Caco-2 (cell line): ENCODE measurements around the gene KLRF1. TPM values are rescaled to one million over a fixed set of nuclear protein-coding genes. Genes with fewer than 3 reads are reported as not detected.

Experiments used
- BruUV-seq: library from RNA; stranded (reverse); fragments of 400-500 nt; replicated peaks from 2 replicates; lab custom pipeline; 2021; lab: Mats Ljungman, UMichigan
- CTCF ChIA-PET: fragments of 300-600 bp; sonication (Branson Sonifier 250); formaldehyde crosslinking; loops from one replicate; lab custom pipeline; 2022; ENCODE audit warnings: antibody characterized with exemption; lab: Charles Lee
- POLR2A ChIA-PET: fragments of 300-600 bp; sonication (Branson Sonifier 250); formaldehyde crosslinking; loops from one replicate; lab custom pipeline; 2022; ENCODE audit warnings: antibody characterized with exemption; lab: Charles Lee
- DNase-seq, 2 experiments: peaks; one replicate each; pipeline versions ENCODE4 v3.0.0 to v3.0.0-alpha.2; 2020 to 2022
- H3K27me3 ChIP-seq: replicated peaks from 2 replicates; pipeline ENCODE4 v1.6.0; 2011; ENCODE audit warnings: low read length; ENCODE audit not compliant: control insufficient read depth, insufficient read depth
- H3K36me3 ChIP-seq: 2 replicates; pipeline ENCODE4 v1.5.1; 2011; ENCODE audit warnings: low read length; ENCODE audit not compliant: control insufficient read depth, insufficient read depth
- H3K4me1 ChIP-seq: fragments of 250-450 bp; sonication (Bioruptor Pico); 2 replicates; pipeline ENCODE4 v1.5.1; 2020; ENCODE audit warnings: mild to moderate bottlenecking
- H3K4me3 ChIP-seq: 2 replicates; pipeline ENCODE4 v1.5.1; 2011; ENCODE audit warnings: low read depth, mild to moderate bottlenecking, control low read depth, low read length
- H3K9me3 ChIP-seq: fragments of 250-450 bp; sonication (Bioruptor Pico); 2 replicates; pipeline ENCODE4 v1.5.1; 2020; ENCODE audit warnings: mild to moderate bottlenecking, moderate library complexity
- H3K27ac Mint-ChIP-seq: one replicate; pipeline ENCODE4 v1.8.0; 2022; ENCODE audit warnings: mixed read lengths; ENCODE audit not compliant: unreplicated experiment
- H3K27me3 Mint-ChIP-seq: one replicate; pipeline ENCODE4 v1.8.0; 2022; ENCODE audit warnings: mixed read lengths; ENCODE audit not compliant: insufficient read depth, unreplicated experiment
- H3K36me3 Mint-ChIP-seq: one replicate; pipeline ENCODE4 v1.8.0; 2022; ENCODE audit warnings: mild to moderate bottlenecking, mixed read lengths; ENCODE audit not compliant: insufficient read depth, unreplicated experiment
- H3K4me1 Mint-ChIP-seq: one replicate; pipeline ENCODE4 v1.8.0; 2022; ENCODE audit warnings: low read depth, mixed read lengths; ENCODE audit not compliant: unreplicated experiment
- H3K4me3 Mint-ChIP-seq: one replicate; pipeline ENCODE4 v1.8.0; 2022; ENCODE audit warnings: mild to moderate bottlenecking, moderate library complexity, mixed read lengths; ENCODE audit not compliant: unreplicated experiment
- H3K9me3 Mint-ChIP-seq: one replicate; pipeline ENCODE4 v1.8.0; 2022; ENCODE audit warnings: mixed read lengths; ENCODE audit not compliant: unreplicated experiment
- CTCF ChIP-seq, 2 experiments: fragments of 200-600 bp in 1 of 2; IDR thresholded peaks; 1 replicate in 1 of 2; 2 replicates in 1 of 2; pipeline versions ENCODE4 v1.5.1 to v1.8.0; 2011 to 2022; ENCODE audit warnings: antibody characterized with exemption in 1 of 2, control low read depth in 1 of 2, inconsistent platforms in 1 of 2, low read depth in 1 of 2, low read length in 1 of 2, mild to moderate bottlenecking in 1 of 2, moderate library complexity in 1 of 2; ENCODE audit not compliant: insufficient read depth in 1 of 2, severe bottlenecking in 1 of 2, unreplicated experiment in 1 of 2
- intact Hi-C: fragments of 100-400 bp; cut with micrococcal nuclease; formaldehyde crosslinking; loops from one replicate; pipeline ENCODE4 v1.10.0; 2022; ENCODE audit not compliant: unreplicated experiment
- total RNA-seq: library from RNA; stranded (reverse); gene quantifications from 2 replicates; pipeline ENCODE4 v1.2.3, GENCODE V29; 2022

KLRF1 gene
- total RNA-seq, 1 experiment from 2014 or later: not detected

GRCh38 chr12:9880532-9881078, 53.3 kb downstream of the KLRF1 start:
- BruUV-seq: no TSS peak
- H3K9me3 ChIP-seq: no peaks in the 10 kb centered on the region
- TF ChIP-seq CTCF (IDR thresholded peaks at IDR 0.05; ENCODE audit: insufficient read depth in 1 of 2, low read depth in 1 of 2, low read length in 1 of 2, severe bottlenecking in 1 of 2, unreplicated experiment in 1 of 2): no peak
- Mint-ChIP-seq H3K9me3 (peaks cover 2% of the 10 kb centered on the region), H3K4me3 (no peak overlapping the region), H3K4me1 (no peaks in the 10 kb centered on the region), H3K36me3 (no peaks in the 10 kb centered on the region), H3K27ac (no peak overlapping the region), H3K27me3 (peaks cover 14% of the 10 kb centered on the region)
- H3K27me3 ChIP-seq: no peaks in the 10 kb centered on the region
- H3K4me1 ChIP-seq: no peaks in the 10 kb centered on the region
- H3K4me3 ChIP-seq: no peak overlapping the region
- DNase-seq: no peak
- intact Hi-C loops: no loop called here
- ChIA-PET CTCF (no interaction called here), POLR2A (no interaction called here)
- no peaks in the 10 kb centered on the region for H3K36me3 ChIP-seq

- Histone ChIP-seq H3K27me3 (no peaks in the 10 kb centered on the region), H3K9me3 (no peaks in the 10 kb centered on the region), H3K36me3 (no peaks in the 10 kb centered on the region), H3K4me1 (no peaks in the 10 kb centered on the region), H3K4me3 (no peak within 1 kb of the TSS)
- Mint-ChIP-seq H3K27me3 (peaks cover 17% of the 10 kb centered on the region), H3K4me1 (no peaks in the 10 kb centered on the region), H3K27ac (no peak within 1 kb of the TSS), H3K36me3 (no peaks in the 10 kb centered on the region), H3K4me3 (no peak within 1 kb of the TSS), H3K9me3 (no peaks in the 10 kb centered on the region)
- CTCF ChIA-PET: no interaction called here
- intact Hi-C loops: no loop called here
- BruUV-seq: no TSS peak
- POLR2A ChIA-PET: no interaction called here
- TF ChIP-seq CTCF (IDR thresholded peaks at IDR 0.05; ENCODE audit: insufficient read depth in 1 of 2, low read depth in 1 of 2, low read length in 1 of 2, severe bottlenecking in 1 of 2, unreplicated experiment in 1 of 2): no peak
- no peak for DNase-seq
These were observed 54.0 kb downstream of the KLRF1 start, which contains the start of gene KLRF2 for GRCh38 chr12:9881246-9881645. Gene KLRF2 (plus strand): TSS chr12:9881489. CDS start chr12:9881596, 107 bp downstream.

- H3K27me3 Mint-ChIP-seq: peaks cover 18% of the 10 kb centered on the region
- POLR2A ChIA-PET: no interaction called here
- no peaks in the 10 kb centered on the region for H3K9me3 Mint-ChIP-seq
- no peaks in the 10 kb centered on the region for H3K4me1 Mint-ChIP-seq
- H3K27ac Mint-ChIP-seq: no peak overlapping the region
- BruUV-seq: no TSS peak
- no peak for DNase-seq
- CTCF ChIA-PET: no interaction called here
- no peak for TF ChIP-seq CTCF (IDR thresholded peaks at IDR 0.05; ENCODE audit: insufficient read depth in 1 of 2, low read depth in 1 of 2, low read length in 1 of 2, severe bottlenecking in 1 of 2, unreplicated experiment in 1 of 2)
- intact Hi-C loops: no loop called here
- Histone ChIP-seq H3K4me3 (no peak overlapping the region), H3K27me3 (no peaks in the 10 kb centered on the region), H3K36me3 (no peaks in the 10 kb centered on the region), H3K9me3 (no peaks in the 10 kb centered on the region), H3K4me1 (no peaks in the 10 kb centered on the region)
- H3K36me3 Mint-ChIP-seq: no peaks in the 10 kb centered on the region
- H3K4me3 Mint-ChIP-seq: no peak overlapping the region
These were observed 54.7 kb downstream of the KLRF1 start for GRCh38 chr12:9881988-9882387.
